Ureter (tissue), 1 donor: Measurements from ENCODE around the gene CNOT8. TPM values are rescaled to one million over a fixed set of nuclear protein-coding genes. Genes with fewer than 3 reads are reported as not detected.
"Not testable (repeated sequence)": the region's sequence is repeated elsewhere in the genome, so short reads cannot be mapped to it uniquely, and the experiment has no call there.

Source experiments
- DNase-seq: peaks from one replicate; pipeline ENCODE4 v3.0.0-alpha.2; 2020; ENCODE audit warnings: low spot score
- total RNA-seq: library from RNA; stranded (reverse); gene quantifications from one replicate; pipeline ENCODE4 v1.2.4, GENCODE V29; 2023
- donor health status: DM: yes; HTN: yes; CAD: no.

CNOT8 gene
- total RNA-seq: 39.2 TPM

- DNase-seq: peak; percentile 99
These were observed at the start of gene CNOT8 for GRCh38 chr5:154858297-154858971. TSS of gene CNOT8 (plus strand) at chr5:154858627. CDS start at chr5:154863279, 4,652 bp downstream.

DNA sequence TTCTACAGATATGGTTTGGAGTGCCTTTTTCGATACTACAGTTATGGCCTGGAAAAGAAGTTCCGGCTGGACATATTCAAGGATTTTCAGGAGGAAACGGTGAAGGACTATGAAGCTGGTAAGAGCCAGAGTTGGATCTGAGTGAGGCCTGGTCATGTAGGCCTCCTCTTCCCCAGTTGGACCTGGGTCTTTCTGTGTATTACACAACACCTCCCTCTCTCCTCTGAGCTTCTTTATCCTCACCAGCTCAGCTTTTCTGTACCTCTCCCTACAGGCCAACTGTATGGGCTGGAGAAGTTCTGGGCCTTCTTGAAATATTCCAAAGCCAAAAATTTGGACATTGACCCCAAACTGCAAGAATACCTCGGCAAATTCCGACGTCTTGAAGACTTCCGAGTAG is 47.2 kb upstream of the CNOT8 start:
- DNase-seq: no peak

GRCh38 chr5:154811653-154812465 is 46.6 kb upstream of the CNOT8 start:
- DNase-seq: peak; percentile 65

DNA sequence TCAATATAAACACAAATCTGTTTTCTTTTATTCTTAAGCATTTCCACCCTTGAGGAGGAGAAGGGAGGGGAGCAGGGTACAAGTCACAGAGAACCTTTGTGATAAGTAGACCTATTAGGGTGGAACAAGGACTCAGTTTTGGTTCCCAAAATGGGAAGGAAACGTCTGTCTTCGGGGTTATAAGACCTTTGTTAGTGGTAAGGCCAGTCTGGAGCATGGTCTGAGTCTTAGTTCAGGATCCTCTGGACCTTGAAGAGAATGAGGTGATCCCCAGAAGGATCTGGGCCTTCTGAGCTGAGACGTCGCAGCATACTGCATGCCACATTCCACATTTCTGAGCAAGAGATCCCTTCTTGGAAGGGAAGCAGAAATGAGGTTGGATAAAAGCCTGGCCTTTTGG is 45.3 kb upstream of the CNOT8 start:
- no peak for DNase-seq

- no peak for DNase-seq
These were observed 44.7 kb upstream of the CNOT8 start for GRCh38 chr5:154813736-154814135.

- no peak for DNase-seq
These were observed 43.4 kb upstream of the CNOT8 start for GRCh38 chr5:154815025-154815424.

DNA sequence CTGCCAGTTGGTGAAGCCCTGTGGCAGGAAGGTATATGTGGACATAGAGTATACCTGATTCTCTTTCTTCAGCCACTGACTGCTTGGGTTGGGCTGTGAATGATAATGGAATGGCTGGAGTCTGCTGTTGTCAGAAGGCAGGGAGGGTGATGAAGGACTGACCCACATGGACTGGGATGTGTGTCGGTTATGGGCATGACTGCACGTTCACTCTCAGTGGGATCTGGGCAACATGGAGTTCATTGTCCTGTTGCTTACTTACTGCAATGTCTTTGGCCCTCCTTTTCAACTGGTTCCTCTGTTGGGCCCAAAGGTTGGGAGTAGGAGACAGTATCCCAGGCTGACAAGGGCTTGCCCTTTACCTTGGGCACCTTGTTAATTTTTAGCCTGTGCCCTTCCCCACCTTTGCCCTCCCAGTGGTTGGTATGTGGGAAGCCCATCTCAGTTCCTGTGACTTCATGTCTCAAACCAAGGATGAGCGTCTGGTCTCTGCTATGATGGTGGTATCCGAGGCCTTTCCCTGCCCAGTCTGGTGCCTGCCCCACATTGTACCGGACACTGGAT is 42.7 kb upstream of the CNOT8 start:
- no peak for DNase-seq

DNA sequence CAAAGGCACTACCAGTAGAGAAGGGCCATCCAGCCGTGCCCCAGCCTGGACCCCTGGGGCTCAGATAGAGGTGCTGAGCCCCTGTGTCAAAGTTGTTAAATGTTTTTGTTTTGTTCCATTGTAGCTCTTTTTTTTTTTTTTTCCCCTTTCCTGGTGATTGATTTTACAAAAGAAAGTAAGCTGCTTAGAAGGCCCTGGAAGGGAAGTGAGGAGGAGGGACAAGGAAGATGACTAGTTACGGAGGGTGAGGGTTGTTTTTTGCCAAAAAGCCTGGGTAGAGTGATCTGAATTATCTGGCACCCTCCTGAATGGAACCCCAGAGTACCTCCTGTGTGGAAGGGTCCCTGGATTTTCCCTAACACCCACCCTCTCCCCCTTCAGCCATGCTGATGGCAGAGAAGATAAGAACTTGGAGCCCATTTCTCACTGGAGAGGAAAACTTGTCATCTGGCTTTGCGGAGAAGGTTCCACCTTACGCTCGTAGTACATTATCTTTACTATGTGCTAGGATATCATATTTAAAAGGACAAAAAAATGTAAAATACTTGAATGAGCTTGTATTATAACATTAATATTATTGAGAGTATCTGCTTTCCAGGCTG is 41.4 kb upstream of the CNOT8 start:
- DNase-seq: no peak

DNA sequence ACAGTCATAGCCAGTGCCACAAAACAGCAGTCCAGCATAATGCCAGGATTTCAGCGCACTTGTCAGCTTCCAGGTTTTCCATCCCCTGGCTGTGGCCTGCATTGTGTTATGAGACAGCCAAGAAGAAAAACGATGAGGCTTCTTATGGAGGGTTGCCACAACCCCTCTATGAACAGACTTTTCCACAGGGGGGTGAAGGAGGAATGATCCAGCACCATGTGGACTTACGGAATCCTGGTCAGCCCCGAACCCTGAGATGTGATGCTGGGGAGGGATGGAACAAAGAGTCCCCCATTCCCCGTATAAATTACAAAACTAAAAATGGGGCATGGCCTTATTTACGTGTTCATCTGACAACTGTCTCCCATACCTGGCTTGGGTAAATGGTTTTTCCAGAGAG is 40.6 kb upstream of the CNOT8 start:
- DNase-seq: no peak

DNA sequence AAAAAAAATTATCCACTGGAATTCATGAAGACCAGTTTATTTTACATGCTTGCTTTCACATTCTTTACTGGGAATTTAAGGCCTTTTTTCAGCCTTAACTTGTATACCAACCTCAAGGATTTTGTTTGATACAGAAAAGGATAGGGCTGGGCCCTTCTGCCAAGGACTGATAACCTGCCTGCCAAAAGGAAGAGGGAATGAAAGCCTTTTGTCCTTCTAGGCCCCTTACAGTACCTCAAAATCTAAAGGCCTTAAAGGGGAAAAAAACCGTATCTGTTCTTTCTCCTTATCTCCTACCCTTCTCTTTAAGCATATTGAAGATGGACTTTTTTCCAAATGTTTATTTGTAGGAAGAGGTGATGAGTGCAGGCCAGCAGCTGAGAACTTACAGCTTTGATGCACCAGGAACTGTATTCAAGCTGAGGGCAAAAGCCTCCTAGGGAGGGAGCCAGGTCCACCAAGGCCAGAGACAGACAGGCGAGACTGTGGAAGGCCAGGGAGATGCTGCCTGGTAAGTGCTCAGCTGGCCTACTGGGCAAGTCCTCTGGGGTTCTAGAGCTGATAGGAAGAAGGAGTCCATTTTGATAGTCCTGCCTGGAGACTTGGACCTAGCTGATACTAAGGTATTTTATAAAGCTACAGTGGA is 39.8 kb upstream of the CNOT8 start:
- DNase-seq: no peak

DNA sequence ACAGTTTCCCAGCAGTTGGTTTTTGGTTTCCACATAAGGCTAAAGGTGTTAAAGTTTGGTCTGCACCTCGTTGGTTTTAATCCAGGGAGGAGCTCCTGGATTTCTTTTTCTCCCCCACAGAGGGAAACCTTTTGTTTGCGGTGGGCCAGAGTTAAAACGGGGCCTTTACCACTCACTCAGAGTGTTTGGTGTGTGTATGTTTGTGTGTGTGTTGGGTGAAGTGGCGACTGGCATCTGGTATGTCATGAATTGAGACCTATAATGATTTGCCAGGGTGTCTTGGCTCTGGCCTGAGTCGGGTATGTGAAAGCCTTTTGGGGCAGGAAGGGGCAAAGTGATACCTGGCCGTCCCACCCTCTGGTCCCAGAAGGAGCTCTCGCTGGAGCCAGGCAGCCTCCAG is 38.9 kb upstream of the CNOT8 start:
- DNase-seq: no peak

- no peak for DNase-seq
These were observed 38.0 kb upstream of the CNOT8 start for GRCh38 chr5:154820383-154820782.

DNA sequence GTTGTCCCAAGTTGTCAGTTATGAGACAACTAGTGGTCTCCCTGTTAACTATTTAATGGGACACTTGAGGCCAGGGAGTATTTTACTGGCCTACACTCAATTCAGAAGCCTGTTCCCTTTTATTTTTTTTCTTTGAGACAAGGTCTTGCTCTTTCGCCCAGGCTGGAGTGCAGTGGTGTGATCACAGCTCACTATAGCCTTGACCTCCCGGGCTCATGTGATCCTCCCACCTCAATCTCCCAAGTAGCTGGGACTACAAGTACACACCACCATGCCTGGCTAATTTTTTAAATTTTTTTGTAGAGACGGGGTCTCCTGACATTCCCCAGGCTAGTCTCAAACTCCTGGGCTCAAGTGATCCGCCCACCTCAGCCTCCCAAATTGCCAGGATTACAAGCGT is 35.5 kb upstream of the CNOT8 start:
- not testable (repeated sequence) for DNase-seq

GRCh38 chr5:154823605-154824004 is 34.8 kb upstream of the CNOT8 start:
- DNase-seq: no peak

GRCh38 chr5:154824070-154824469 is 34.4 kb upstream of the CNOT8 start:
- no peak for DNase-seq

DNA sequence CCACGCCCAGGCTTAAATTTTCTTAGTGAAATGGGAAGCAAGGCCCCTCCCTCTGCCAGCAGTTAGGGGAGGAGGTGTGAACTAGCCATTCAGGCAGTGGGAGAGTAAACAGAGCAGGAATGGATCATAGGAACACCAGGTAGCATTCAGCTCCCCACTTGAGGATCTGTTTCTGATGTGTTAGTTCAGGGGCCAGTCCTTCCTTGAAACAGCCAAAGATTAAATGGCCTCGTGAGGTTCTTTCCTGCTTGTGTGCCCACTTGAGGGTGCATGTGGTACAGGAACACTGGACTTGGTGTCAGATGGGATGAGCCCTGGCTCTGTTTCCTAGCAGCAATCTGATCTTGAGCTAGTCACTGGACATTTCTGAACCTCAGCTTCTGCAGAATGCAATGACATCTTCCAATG is 29.2 kb upstream of the CNOT8 start:
- DNase-seq: no peak

- DNase-seq: no peak
These were observed 28.7 kb upstream of the CNOT8 start for GRCh38 chr5:154829589-154830218.

DNA sequence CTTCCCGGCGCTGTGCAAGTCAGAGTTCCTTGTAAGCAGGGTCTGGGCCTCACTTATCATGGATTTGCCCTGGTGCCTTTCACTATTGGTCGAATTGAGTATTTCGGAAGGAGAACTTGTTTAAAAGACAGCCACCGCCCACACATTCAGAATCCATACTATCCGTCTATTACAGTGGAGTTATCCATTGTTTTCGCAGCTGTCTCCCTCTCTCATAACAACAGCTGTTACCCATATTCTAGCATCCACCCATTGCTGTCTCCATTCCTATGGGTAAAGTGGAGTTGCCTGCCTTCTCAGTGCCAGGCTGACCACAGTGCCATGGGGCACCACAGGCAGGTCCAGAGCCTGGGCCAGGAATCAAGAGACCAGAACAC is 28.2 kb upstream of the CNOT8 start:
- DNase-seq: no peak

DNA sequence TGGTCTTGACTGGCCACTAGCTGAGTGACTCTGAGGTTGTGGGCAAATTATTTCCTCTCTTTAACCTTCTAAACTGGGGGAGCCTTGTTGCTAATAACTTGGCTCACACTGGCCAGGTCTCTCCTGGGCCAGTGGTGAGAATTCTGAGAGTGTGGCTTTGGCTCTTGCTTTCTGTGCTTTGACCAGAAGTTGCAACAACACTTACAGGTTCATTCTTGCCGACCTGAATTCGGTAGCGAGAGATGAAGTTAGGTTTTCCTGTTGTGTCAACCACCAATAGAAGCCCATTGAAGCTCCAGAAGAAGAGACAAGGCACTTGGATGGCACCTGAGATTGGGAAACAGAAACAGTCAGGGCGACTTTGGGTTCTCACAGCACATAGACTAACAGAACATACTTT is 27.8 kb upstream of the CNOT8 start:
- DNase-seq: no peak

GRCh38 chr5:154831451-154831850 is 27.0 kb upstream of the CNOT8 start:
- no peak for DNase-seq

GRCh38 chr5:154832804-154833203 is 25.6 kb upstream of the CNOT8 start:
- not testable (repeated sequence) for DNase-seq

DNA sequence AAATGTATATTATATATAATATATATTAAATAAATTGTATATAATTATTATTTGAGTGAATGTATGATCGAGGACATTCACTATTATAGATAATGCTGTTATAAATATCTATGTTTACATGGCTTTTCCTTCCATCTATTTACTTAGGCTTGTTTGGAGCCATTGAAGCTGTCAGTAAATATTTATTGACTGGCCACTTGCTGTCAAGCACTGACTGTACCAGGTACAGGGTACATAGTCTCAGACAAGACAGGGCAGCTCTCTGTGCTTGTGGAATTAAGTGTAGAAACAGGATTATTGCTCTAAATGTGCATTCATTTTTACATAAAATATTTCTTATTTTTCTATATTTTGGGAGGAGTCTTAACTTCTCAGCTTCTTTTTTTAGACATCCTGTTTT is 24.4 kb upstream of the CNOT8 start:
- DNase-seq: no peak
